NCI-H1436 treated with DMSO at 0.1 percent for 48 hours (cell line): ENCODE measurements around the gene WSCD1.

ENCODE experiments used
- DNase-seq: peaks from one replicate; lab custom pipeline; 2025; lab: John Stamatoyannopoulos, UW

Gene WSCD1

GRCh38 chr17:6086603-6087400 is 16.6 kb downstream of the WSCD1 start:
- DNase-seq = no peak

GRCh38 chr17:6088141-6088540 is 18.0 kb downstream of the WSCD1 start:
- no peak for DNase-seq

- DNase-seq = no peak
Measured at GRCh38 chr17:6090253-6090652, 20.1 kb downstream of the WSCD1 start.

- no peak for DNase-seq
Measured at GRCh38 chr17:6092182-6092902, 22.2 kb downstream of the WSCD1 start.

GRCh38 chr17:6092903-6093468 is 22.8 kb downstream of the WSCD1 start:
- DNase-seq = no peak

- no peak for DNase-seq
Measured at GRCh38 chr17:6094453-6094852, 24.3 kb downstream of the WSCD1 start.

GRCh38 chr17:6094926-6095325 is 24.7 kb downstream of the WSCD1 start:
- DNase-seq = no peak

GRCh38 chr17:6095501-6095900 is 25.3 kb downstream of the WSCD1 start:
- DNase-seq = no peak

GRCh38 chr17:6096201-6097004 is 26.2 kb downstream of the WSCD1 start:
- DNase-seq = no peak

GRCh38 chr17:6097005-6097279 is 26.8 kb downstream of the WSCD1 start:
- no peak for DNase-seq

- DNase-seq = no peak
Measured at GRCh38 chr17:6098050-6098822, 28.1 kb downstream of the WSCD1 start.

- DNase-seq = no peak
Measured at GRCh38 chr17:6098823-6099180, 28.6 kb downstream of the WSCD1 start.

GRCh38 chr17:6099492-6099891 is 29.3 kb downstream of the WSCD1 start:
- DNase-seq = no peak

GRCh38 chr17:6100146-6100545 is 30.0 kb downstream of the WSCD1 start:
- DNase-seq = no peak

- DNase-seq = no peak
Measured at GRCh38 chr17:6100891-6101500, 30.8 kb downstream of the WSCD1 start.

GRCh38 chr17:6101706-6102105 is 31.5 kb downstream of the WSCD1 start:
- no peak for DNase-seq

GRCh38 chr17:6102615-6103014 is 32.4 kb downstream of the WSCD1 start:
- DNase-seq = no peak

- DNase-seq = no peak
Measured at GRCh38 chr17:6104956-6105648, 34.9 kb downstream of the WSCD1 start.

GRCh38 chr17:6105649-6106007 is 35.4 kb downstream of the WSCD1 start:
- DNase-seq = no peak

- no peak for DNase-seq
Measured at GRCh38 chr17:6106212-6106611, 36.0 kb downstream of the WSCD1 start.

- DNase-seq = no peak
Measured at GRCh38 chr17:6107791-6108190, 37.6 kb downstream of the WSCD1 start.
